ENCODE measurements around the gene CFAP91.
"Not testable (repeated sequence)": the region's sequence is repeated elsewhere in the genome, so short reads cannot be mapped to it uniquely, and the experiment has no call there.

Gene CFAP91

DNA sequence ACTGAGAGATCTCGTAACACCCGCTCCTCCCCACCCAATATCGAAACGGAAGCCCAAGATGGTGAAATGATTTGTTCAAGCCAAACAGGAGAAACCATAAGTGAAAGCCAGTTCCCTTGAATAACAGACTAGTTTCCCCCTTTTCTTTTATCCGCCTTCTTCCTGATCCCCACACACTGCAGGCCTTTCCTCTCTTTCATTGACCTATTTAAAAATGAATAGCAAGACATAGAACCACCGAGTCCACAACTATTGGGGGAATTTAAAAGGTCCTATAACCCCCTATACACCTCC is 25.2 kb upstream of the CFAP91 start:
- DNase-seq (ENCODE audit: low spot score): no peak

DNA sequence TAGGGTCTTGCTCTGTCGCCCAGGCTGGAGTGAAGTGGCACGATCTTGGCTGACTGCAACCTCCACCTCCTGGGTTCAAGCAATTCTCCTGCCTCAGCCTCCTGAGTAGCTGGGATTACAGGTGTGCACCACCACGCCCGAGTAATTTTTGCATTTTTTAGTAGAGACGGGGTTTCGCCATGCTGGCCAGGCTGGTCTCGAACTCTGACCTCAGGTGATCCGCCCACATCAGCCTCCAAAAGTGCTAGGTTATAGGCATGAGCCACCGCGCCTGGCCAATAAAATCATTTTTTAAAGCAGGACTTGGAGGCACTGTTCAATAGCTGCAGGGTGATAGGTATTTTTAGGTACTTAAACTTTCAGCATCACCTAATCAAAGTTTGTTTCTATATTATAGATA is 24.6 kb upstream of the CFAP91 start:
- DNase-seq (ENCODE audit: low spot score): not testable (repeated sequence)

- DNase-seq (ENCODE audit: low spot score): no peak
Measured at GRCh38 chr3:119679874-119680273, 22.9 kb upstream of the CFAP91 start.

DNA sequence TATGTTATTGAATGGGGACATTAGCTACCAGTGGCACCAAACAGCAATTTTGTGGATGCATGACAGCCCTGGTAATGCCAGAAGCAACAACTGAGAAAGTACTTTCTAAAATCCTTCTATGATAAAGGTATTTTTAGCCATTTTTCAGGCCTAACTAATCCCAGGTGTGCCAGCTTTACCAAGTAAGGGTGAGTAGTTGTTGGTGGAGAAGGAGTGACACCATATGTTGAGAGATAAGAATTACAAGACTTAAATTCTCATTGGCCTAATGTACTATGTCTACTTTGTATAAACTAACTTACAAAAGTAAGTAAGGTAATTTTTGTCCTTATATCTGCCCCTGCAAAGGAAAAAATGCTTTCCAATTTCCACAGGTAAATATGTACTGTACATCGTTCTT is 21.5 kb upstream of the CFAP91 start:
- no peak for DNase-seq (ENCODE audit: low spot score)

DNA sequence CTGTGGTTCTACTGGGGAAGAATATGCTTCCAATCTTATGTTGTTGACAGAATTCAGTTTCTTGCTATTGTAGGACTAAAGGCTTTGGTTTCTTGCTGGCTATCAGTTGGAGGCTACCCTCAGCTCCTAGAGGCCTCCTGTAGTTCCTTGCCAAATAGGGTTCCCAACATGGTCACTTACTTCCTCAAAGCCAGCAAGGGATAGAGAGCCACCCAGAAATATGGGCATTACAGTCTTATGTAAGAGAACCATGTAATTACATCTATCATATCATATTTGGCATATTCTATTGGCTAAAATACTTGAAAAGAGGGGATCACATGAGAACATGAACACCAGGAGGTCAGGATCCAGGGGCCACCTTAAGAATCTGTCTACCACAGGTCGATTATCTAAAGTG is 19.4 kb upstream of the CFAP91 start:
- no peak for DNase-seq (ENCODE audit: low spot score)

DNA sequence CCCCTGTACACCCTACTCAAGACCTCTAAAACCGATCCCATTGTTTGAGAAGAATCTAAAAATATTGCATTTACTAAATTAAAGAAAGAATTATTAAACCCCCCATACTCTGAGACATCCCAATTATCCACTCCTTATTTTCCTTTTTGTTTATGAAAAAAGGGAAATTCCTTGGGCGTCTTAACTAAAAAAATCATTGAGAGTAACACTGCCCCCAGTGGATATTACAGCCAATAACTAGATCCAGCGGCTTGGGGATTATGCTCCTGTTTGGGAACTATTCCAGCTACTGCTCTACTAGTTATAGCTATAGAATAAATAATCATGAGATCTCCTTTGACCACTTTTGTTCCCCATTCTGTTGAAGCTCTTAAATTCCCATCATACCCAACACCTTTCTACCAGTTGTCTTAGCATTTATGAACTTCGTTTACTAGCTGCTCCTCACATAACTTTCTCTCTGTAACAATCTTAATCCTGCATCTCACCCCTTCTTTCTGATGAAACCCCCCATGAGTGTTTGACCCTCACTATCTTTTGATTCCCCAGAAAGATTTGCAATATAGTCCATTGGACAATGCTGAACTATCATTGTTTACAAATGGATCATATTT is 12.7 kb upstream of the CFAP91 start:
- DNase-seq (ENCODE audit: low spot score): no peak

GRCh38 chr3:119695480-119695879 is 7.3 kb upstream of the CFAP91 start:
- DNase-seq (ENCODE audit: low spot score): no peak

GRCh38 chr3:119697394-119697793 is 5.4 kb upstream of the CFAP91 start:
- DNase-seq (ENCODE audit: low spot score): no peak

- no peak for DNase-seq (ENCODE audit: low spot score)
Measured at GRCh38 chr3:119700269-119700919, 2.4 kb upstream of the CFAP91 start.

- DNase-seq (ENCODE audit: low spot score): no peak
Measured at GRCh38 chr3:119700920-119701734, 1.7 kb upstream of the CFAP91 start.

DNA sequence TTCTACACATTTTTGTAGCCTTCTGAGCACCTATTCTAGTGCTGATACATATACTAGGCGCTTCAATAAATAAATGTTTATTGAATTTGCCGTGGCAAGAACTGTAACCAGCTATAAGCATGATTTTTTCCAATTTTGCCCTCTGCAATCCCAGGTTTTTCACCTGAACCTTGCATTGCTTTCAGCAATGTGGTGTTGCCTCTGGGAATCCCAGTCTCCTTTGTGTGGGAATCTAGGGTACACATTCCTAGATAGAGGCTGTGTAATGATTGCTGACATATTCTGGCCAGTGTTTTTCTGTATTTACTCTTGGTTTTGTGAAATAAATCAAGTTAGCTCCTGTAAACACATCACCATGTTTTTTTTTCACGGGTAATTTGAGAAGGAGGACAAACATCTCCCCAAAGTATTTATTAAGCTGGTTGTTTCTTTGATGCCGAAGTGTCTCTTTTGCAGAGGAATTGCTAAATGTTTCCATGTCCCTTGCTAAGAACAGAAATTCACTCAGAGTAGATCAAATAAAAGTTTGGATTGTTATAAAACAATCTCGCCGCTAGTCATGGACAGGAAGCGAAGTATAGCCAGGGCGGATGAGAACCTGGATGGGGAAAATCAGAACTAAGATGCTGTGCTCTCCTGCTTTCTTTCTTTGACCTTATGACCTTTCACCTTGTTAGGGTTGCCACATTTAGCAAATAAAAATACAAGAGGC is 1.2 kb downstream of the CFAP91 start:
- no peak for DNase-seq (ENCODE audit: low spot score)

GRCh38 chr3:119715105-119715504 is 12.3 kb downstream of the CFAP91 start:
- DNase-seq (ENCODE audit: low spot score): no peak

DNA sequence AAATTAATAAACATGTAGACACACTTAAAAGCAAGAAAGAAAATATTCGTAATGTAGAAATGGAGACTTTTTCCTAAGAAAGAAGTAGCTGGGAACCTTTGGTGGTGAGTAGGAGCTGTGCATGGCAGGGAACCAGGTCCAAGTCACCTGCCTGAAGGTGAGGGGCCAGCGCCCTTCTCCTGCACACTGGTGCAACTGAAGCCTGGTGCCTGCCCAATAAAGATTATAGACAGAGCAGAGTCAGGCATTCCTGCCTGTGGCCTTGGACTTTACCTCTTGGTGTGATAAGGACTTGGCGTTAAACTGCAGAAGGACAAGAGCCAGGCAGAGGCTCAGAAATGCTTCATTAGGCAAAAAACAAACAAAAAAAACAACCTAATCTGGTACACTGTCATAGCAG is 14.2 kb downstream of the CFAP91 start:
- DNase-seq (ENCODE audit: low spot score): no peak

GRCh38 chr3:119717520-119717919 is 14.7 kb downstream of the CFAP91 start:
- no peak for DNase-seq (ENCODE audit: low spot score)

GRCh38 chr3:119723022-119723421 is 20.2 kb downstream of the CFAP91 start:
- no peak for DNase-seq (ENCODE audit: low spot score)

GRCh38 chr3:119726909-119727308 is 24.1 kb downstream of the CFAP91 start:
- no peak for DNase-seq (ENCODE audit: low spot score)

- no peak for DNase-seq (ENCODE audit: low spot score)
Measured at GRCh38 chr3:119729996-119730395, 27.2 kb downstream of the CFAP91 start.

DNA sequence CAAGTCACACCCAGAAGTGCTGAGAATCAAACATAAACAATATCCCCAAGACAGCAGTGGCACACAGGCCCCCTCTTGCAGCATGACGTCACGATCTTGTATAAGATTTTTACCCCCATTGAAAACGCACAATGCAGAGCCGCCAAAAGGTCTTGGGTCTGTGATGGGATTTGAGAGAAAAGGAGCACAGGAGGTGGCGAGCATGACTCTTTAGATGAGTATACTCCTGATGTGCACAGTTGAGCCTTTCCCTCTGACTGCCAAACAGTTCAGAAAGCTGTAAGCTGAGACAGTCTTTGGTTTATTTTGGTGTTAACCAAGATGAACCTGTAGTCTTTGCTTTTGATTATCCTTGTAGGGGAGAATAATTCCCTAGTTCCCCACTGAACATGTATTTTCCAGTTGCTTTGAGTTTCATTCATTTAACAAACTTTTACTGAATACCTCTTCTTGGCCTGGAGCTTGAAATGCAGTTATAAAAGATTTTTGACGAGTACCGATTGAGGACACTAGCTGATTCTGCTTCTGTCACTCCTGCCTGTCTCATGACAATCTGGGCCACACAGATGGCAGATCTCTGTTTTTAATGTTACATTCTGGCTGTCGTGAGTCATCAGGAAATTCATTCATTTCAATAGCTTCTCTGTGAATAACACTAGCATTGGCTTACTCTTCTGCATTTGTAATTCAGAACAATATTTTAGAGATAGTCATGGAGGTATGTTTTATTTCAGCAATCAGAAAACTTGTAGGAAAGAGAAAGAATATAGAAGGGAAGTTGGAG is 28.9 kb downstream of the CFAP91 start:
- peak; percentile 57 for DNase-seq (ENCODE audit: low spot score)

DNA sequence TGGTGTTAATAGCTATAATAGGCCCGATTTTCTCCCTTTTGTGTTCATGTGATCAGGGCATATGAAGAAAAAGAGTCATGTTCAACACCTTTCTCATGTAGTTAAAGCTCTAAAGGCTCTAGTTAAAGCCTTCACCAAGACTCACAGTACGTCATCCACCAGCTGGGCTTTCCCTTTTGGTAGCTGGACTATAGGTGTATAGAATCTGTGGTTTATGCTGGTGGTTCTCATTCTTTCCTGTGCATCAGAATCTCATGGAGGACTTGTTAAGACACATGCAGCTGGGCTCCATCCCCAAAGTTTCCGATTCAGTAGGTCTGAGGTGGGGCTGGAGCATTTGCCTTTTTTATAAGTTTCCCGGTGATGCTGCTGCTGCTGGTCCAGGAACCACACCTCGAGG is 31.0 kb downstream of the CFAP91 start:
- DNase-seq (ENCODE audit: low spot score): no peak

DNA sequence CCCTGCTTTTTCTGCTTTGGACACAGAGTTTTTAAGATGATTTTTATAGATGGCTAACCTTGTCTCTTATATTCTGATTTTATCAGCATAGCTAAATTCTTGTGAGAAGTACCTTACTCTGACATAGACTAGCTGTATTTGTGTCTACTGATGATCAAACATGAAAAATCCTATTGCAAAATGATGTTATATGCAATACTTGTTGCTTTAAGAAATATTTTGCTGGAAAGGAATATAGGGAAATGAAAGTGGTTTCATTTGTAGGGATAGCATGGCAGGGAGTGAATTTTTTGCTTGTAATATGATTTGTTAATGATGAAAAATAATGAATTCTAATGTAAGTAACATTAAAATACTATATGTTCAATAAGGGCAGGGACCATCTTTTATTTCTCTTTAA is 35.9 kb downstream of the CFAP91 start:
- DNase-seq (ENCODE audit: low spot score): no peak

DNA sequence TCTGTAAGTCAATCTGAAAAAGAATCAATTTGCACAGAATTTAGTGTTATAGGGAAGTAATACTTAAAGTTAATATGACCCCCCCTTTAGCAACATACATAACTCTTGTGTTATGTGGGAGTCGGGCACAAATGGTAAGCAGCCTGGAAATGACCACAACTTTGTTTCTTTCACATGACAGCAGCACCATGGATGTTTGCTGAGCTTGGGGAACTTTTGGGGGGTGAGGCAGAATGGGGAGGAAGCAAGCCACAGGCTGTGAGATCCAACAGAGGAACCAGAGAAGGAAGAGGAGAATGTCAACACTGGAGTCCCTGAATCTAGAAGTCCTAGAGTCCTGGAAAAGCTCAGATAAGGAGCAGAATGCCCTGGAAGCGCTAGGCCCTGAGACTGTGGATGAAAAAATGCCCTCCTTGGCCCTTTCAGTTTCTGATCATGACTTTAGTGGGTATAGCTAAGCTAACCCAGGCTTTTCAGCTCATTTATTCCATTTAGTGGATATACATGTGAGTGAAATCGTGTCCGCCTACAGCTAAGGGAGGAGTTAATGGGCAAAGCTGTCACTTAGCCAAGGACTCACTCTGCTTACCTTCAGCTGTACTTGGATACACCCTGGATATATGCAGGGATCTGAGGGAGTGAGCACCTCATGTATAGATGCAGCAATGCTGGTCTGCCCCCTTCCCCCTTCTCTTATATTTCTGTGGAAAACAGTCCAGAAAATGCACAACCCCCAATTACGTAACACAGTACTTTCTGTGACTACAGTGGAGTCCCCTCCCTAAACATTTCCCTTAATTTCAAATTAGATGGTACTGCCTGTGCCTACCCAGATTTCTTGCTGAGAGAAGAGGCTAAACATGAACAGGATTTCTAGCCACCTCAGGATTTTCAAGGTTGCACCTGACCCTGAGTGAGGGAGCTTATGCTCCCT is 39.1 kb downstream of the CFAP91 start:
- DNase-seq (ENCODE audit: low spot score): no peak

Measured in putamen (tissue), 1 donor.